HepG2 (cell line): Measurements from ENCODE around the gene SLC17A9. TPM values are rescaled to one million over a fixed set of nuclear protein-coding genes. Genes with fewer than 3 reads are reported as not detected.

Experiments
- KAT8 ChIP-seq: IDR thresholded peaks from 2 replicates; pipeline ENCODE4 v1.6.1; 2016; ENCODE audit warnings: missing genetic modification reagents, missing compliant biosample characterization
- KDM1A ChIP-seq: IDR thresholded peaks from 2 replicates; pipeline ENCODE4 v1.6.1; 2016; ENCODE audit warnings: missing compliant biosample characterization
- KDM5B ChIP-seq: sonication (generic); formaldehyde crosslinking; IDR thresholded peaks from 2 replicates; pipeline ENCODE4 v1.4.0; 2020; ENCODE audit warnings: missing genetic modification reagents, mild to moderate bottlenecking, borderline replicate concordance
- MLLT10 ChIP-seq: sonication (generic); formaldehyde crosslinking; IDR thresholded peaks from 2 replicates; pipeline ENCODE4 v1.4.0; 2020; ENCODE audit warnings: missing genetic modification reagents
- RFX5 ChIP-seq: IDR thresholded peaks from 2 replicates; pipeline ENCODE4 v1.6.1; 2011; ENCODE audit warnings: low read depth, low read length, improper control_type of control experiment
- ZBTB42 ChIP-seq: sonication (generic); formaldehyde crosslinking; IDR thresholded peaks from 2 replicates; pipeline ENCODE4 v1.5.0; 2020; ENCODE audit warnings: mild to moderate bottlenecking, missing genetic modification reagents
- ZNF142 ChIP-seq: sonication (generic); formaldehyde crosslinking; IDR thresholded peaks from 2 replicates; pipeline ENCODE4 v1.4.0; 2020; ENCODE audit warnings: missing genetic modification reagents
- ZNF18 ChIP-seq: sonication (generic); formaldehyde crosslinking; IDR thresholded peaks from 2 replicates; pipeline ENCODE4 v1.8.0; 2022; ENCODE audit warnings: mild to moderate bottlenecking, missing genetic modification reagents; ENCODE audit not compliant: insufficient replicate concordance
- ZNF605 ChIP-seq: sonication (generic); formaldehyde crosslinking; IDR thresholded peaks from 2 replicates; pipeline ENCODE4 v1.8.0; 2022; ENCODE audit warnings: mild to moderate bottlenecking, missing genetic modification reagents
- polyA plus RNA-seq, 8 experiments: library from polyadenylated mRNA; depleted of rRNA in 3 of 8; stranded (reverse) in 7 of 8; unstranded in 1 of 8; fragments of >200 nt; fragmentation: Illumina TruSeq in 4 of 8; extraction: Trizol in 4 of 8; gene quantifications; 2 replicates each; pipeline versions ENCODE4 v1.2.1 to v1.2.3, GENCODE V29; 2011 to 2016; ENCODE audit warnings: low read depth in 4 of 8, missing spikeins in 1 of 8, mixed read lengths in 1 of 8; ENCODE audit not compliant: insufficient read depth in 1 of 8
- total RNA-seq, 5 experiments: library from RNA; depleted of rRNA; stranded (reverse); fragments of >200 nt; fragmentation: Illumina TruSeq; extraction: Trizol; gene quantifications; 2 replicates each; pipeline ENCODE4 v1.2.3, GENCODE V29; 2016; ENCODE audit warnings: low read depth in 1 of 5
- TF ChIP-seq, protein P1 (sequence below): sonication (generic); formaldehyde crosslinking; IDR thresholded peaks from one replicate; pipeline ENCODE4 v1.5.1; 2020; ENCODE audit warnings: mild to moderate bottlenecking, missing genetic modification reagents; ENCODE audit errors: not compliant biosample characterization
- TF ChIP-seq, protein P2 (sequence below): sonication (generic); formaldehyde crosslinking; IDR thresholded peaks from 2 replicates; pipeline ENCODE4 v1.4.0; 2020; ENCODE audit warnings: missing genetic modification reagents

Gene SLC17A9
- total and polyA plus RNA-seq, 2 of the 13 experiments (the other 11 are each of a cell fraction or from before 2014, with no cell fraction given): 110 to 191 TPM

DNA sequence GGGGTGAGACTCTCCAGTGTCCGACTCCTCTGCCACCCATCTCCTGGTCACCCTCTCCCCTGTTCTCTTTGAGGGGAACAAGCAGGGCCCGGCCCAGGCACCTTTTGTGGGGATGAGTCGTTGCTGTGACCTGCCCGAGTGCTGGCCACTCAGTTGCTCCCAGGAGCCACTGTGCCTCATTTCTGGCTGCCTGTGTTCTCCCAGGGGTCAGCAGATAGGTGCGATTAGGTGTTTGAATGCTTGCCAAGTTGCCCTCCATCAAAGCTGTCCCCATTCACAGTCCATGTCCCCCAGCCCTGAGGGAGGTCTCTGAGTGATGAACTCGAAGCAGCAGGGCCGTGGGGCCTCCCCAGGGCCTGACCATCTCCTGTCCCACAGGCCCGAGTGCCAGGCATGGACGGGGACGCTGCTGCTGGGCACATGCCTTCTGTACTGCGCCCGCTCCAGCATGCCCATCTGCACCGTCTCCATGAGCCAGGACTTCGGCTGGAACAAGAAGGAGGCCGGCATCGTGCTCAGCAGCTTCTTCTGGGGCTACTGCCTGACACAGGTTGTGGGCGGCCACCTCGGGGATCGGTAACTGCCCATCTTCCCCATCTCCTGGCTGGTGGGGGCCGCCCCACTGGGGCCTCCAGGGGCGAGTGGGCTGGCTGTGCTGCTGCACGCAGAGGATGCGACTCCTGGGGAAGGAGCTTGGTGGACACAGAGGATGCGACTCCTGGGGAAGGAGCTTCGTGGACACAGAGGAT is 4.1 kb downstream of the SLC17A9 start (continued):
- TF ChIP-seq, protein P1, sequence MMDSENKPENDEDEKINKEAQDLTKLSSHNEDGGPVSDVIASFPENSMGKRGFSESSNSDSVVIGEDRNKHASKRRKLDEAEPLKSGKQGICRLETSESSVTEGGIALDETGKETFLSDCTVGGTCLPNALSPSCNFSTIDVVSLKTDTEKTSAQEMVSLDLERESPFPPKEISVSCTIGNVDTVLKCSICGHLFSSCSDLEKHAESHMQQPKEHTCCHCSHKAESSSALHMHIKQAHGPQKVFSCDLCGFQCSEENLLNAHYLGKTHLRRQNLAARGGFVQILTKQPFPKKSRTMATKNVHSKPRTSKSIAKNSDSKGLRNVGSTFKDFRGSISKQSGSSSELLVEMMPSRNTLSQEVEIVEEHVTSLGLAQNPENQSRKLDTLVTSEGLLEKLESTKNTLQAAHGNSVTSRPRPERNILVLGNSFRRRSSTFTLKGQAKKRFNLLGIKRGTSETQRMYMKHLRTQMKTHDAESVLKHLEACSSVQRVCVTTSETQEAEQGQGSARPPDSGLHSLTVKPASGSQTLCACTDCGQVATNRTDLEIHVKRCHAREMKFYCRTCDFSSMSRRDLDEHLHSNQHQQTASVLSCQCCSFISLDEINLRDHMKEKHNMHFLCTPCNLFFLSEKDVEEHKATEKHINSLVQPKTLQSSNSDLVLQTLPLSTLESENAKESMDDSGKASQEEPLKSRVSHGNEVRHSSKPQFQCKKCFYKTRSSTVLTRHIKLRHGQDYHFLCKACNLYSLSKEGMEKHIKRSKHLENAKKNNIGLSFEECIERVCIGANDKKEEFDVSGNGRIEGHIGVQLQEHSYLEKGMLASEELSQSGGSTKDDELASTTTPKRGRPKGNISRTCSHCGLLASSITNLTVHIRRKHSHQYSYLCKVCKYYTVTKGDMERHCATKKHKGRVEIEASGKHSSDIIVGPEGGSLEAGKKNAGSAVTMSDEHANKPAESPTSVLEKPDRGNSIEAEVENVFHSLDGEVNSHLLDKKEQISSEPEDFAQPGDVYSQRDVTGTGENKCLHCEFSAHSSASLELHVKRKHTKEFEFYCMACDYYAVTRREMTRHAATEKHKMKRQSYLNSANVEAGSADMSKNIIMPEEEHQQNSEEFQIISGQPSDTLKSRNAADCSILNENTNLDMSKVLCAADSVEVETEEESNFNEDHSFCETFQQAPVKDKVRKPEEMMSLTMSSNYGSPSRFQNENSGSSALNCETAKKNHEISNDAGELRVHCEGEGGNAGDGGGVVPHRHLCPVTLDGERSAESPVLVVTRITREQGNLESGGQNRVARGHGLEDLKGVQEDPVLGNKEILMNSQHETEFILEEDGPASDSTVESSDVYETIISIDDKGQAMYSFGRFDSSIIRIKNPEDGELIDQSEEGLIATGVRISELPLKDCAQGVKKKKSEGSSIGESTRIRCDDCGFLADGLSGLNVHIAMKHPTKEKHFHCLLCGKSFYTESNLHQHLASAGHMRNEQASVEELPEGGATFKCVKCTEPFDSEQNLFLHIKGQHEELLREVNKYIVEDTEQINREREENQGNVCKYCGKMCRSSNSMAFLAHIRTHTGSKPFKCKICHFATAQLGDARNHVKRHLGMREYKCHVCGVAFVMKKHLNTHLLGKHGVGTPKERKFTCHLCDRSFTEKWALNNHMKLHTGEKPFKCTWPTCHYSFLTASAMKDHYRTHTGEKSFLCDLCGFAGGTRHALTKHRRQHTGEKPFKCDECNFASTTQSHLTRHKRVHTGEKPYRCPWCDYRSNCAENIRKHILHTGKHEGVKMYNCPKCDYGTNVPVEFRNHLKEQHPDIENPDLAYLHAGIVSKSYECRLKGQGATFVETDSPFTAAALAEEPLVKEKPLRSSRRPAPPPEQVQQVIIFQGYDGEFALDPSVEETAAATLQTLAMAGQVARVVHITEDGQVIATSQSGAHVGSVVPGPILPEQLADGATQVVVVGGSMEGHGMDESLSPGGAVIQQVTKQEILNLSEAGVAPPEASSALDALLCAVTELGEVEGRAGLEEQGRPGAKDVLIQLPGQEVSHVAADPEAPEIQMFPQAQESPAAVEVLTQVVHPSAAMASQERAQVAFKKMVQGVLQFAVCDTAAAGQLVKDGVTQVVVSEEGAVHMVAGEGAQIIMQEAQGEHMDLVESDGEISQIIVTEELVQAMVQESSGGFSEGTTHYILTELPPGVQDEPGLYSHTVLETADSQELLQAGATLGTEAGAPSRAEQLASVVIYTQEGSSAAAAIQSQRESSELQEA (CRISPR knock-in tag): peak; percentile 8
- no peak for TF ChIP-seq KAT8 (CRISPR knock-in tag)
- no peak; the same call in 1 of the 2 replicates for TF ChIP-seq KDM5B
- TF ChIP-seq KDM1A (CRISPR knock-in tag): no peak
- TF ChIP-seq, protein P2, sequence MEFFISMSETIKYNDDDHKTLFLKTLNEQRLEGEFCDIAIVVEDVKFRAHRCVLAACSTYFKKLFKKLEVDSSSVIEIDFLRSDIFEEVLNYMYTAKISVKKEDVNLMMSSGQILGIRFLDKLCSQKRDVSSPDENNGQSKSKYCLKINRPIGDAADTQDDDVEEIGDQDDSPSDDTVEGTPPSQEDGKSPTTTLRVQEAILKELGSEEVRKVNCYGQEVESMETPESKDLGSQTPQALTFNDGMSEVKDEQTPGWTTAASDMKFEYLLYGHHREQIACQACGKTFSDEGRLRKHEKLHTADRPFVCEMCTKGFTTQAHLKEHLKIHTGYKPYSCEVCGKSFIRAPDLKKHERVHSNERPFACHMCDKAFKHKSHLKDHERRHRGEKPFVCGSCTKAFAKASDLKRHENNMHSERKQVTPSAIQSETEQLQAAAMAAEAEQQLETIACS (CRISPR knock-in tag): no peak
- no peak for TF ChIP-seq RFX5
- 0 out of 2 replicates have a peak, but pooled peaks have one; percentile 61 for TF ChIP-seq ZNF605 (CRISPR knock-in tag)
- no peak for TF ChIP-seq ZBTB42 (CRISPR knock-in tag)
- TF ChIP-seq ZNF18 (CRISPR knock-in tag): no peak
- TF ChIP-seq ZNF142: peak; percentile 34; the same call in 1 of the 2 replicates
- TF ChIP-seq MLLT10 (CRISPR knock-in tag): no peak
